B cell (primary cell): Measurements from ENCODE around the gene CYP26A1. TPM values are rescaled to one million over a fixed set of nuclear protein-coding genes. Genes with fewer than 3 reads are reported as not detected.

Experiments used
- ATAC-seq: fragments of 200-7000 bp; cut with Tn5 transposase; one replicate; pipeline ENCODE4 v1.10.0; 2021; ENCODE audit warnings: low read depth, mild to moderate bottlenecking, moderate number of reproducible peaks, moderate library complexity
- CTCF ChIA-PET: fragments of 350-600 bp; sonication (Branson Sonifier 250); formaldehyde crosslinking; loops from one replicate; lab custom pipeline; 2021; ENCODE audit warnings: antibody characterized with exemption, inconsistent platforms; lab: Charles Lee
- POLR2A ChIA-PET: fragments of 350-600 bp; sonication (Branson Sonifier 250); formaldehyde crosslinking; loops from one replicate; lab custom pipeline; 2021; ENCODE audit warnings: antibody characterized with exemption; lab: Charles Lee
- DNase-seq: peaks from one replicate; pipeline ENCODE4 v3.0.0; 2013
- H2AFZ ChIP-seq: 2 replicates; pipeline ENCODE4 v1.6.1; 2012; ENCODE audit warnings: mild to moderate bottlenecking, low read depth, low read length; ENCODE audit not compliant: insufficient read depth, poor library complexity, severe bottlenecking
- H3K27ac ChIP-seq, 2 donors: 1 replicate in 1 of 2; 2 replicates in 1 of 2; pipeline ENCODE4 v1.5.1; 2012 to 2013; ENCODE audit warnings: low read length in 2 of 2, mild to moderate bottlenecking in 2 of 2, moderate library complexity in 1 of 2
- H3K27me3 ChIP-seq, 4 experiments: fragments of 200-600 bp in 1 of 4; sonication (generic) in 1 of 4; replicated peaks in 1 of 4; 1 replicate in 2 of 4; 2 replicates in 2 of 4; pipeline versions ENCODE4 v1.6.1 to v1.7.0; 2013 to 2016; ENCODE audit warnings: low read length in 3 of 4, mild to moderate bottlenecking in 2 of 4, mixed read lengths in 1 of 4, moderate library complexity in 1 of 4; ENCODE audit not compliant: insufficient read depth in 4 of 4, control insufficient read depth in 3 of 4; ENCODE audit errors: control extremely low read depth in 1 of 4
- H3K36me3 ChIP-seq, 2 experiments: replicated peaks in 1 of 2; 1 replicate in 1 of 2; 2 replicates in 1 of 2; pipeline versions ENCODE4 v1.6.1 to v1.7.1; 2013; ENCODE audit warnings: low read length in 1 of 2; ENCODE audit not compliant: insufficient read depth in 2 of 2, control insufficient read depth in 1 of 2; ENCODE audit errors: control extremely low read depth in 1 of 2, extremely low read depth in 1 of 2
- H3K4me1 ChIP-seq, 2 donors: fragments of 200-600 bp in 1 of 2; sonication (generic) in 1 of 2; 1 replicate in 1 of 2; 2 replicates in 1 of 2; pipeline versions ENCODE4 v1.5.1 to v1.6.1; 2013 to 2017; ENCODE audit warnings: low read length in 2 of 2; ENCODE audit not compliant: control insufficient read depth in 2 of 2, insufficient read depth in 2 of 2
- H3K4me2 ChIP-seq: replicated peaks from 2 replicates; pipeline ENCODE3; 2012; ENCODE audit warnings: mild to moderate bottlenecking, low read depth, low read length; ENCODE audit not compliant: poor library complexity, severe bottlenecking
- H3K4me3 ChIP-seq, 5 experiments: fragments of 200-600 bp in 1 of 5; sonication (generic) in 1 of 5; 1 replicate in 3 of 5; 2 replicates in 2 of 5; pipeline versions ENCODE4 v1.5.1 to v1.7.0; 2011 to 2016; ENCODE audit warnings: low read length in 4 of 5, mild to moderate bottlenecking in 4 of 5, low read depth in 2 of 5, control low read depth in 1 of 5, moderate library complexity in 1 of 5; ENCODE audit not compliant: insufficient read depth in 1 of 5; ENCODE audit errors: control extremely low read depth in 1 of 5, extremely low read depth in 1 of 5
- H3K79me2 ChIP-seq: fragments of 200-600 bp; sonication (generic); one replicate; pipeline ENCODE4 v1.6.0; 2016; ENCODE audit warnings: low read length; ENCODE audit not compliant: control insufficient read depth, insufficient read depth
- H3K9ac ChIP-seq: fragments of 200-600 bp; sonication (generic); 2 replicates; pipeline ENCODE4 v1.6.1; 2017; ENCODE audit warnings: mild to moderate bottlenecking, low read length, moderate library complexity
- H3K9me3 ChIP-seq, 3 donors: one replicate each; pipeline versions ENCODE4 v1.6.1 to v1.7.1; 2013; ENCODE audit warnings: low read length in 2 of 3; ENCODE audit not compliant: control insufficient read depth in 2 of 3, insufficient read depth in 1 of 3; ENCODE audit errors: control extremely low read depth in 1 of 3
- H4K20me1 ChIP-seq: 2 replicates; pipeline ENCODE4 v1.6.0; 2012; ENCODE audit warnings: mild to moderate bottlenecking, low read length; ENCODE audit not compliant: insufficient read depth, control insufficient read depth, poor library complexity, severe bottlenecking
- H3K27ac Mint-ChIP-seq: one replicate; pipeline ENCODE4 v1.8.0; 2021; ENCODE audit warnings: mixed read lengths
- H3K27me3 Mint-ChIP-seq: one replicate; pipeline ENCODE4 v1.8.0; 2021; ENCODE audit warnings: mixed read lengths
- H3K4me1 Mint-ChIP-seq: one replicate; pipeline ENCODE4 v1.8.0; 2021; ENCODE audit warnings: mixed read lengths
- H3K4me3 Mint-ChIP-seq: one replicate; pipeline ENCODE4 v1.8.0; 2021; ENCODE audit warnings: mixed read lengths
- H3K9me3 Mint-ChIP-seq: one replicate; pipeline ENCODE4 v1.8.0; 2022; ENCODE audit warnings: mixed read lengths; ENCODE audit not compliant: insufficient read depth
- EZH2 ChIP-seq: IDR thresholded peaks from 2 replicates; pipeline ENCODE4 v1.6.1; 2012; ENCODE audit warnings: borderline replicate concordance, low read depth, mild to moderate bottlenecking, moderate library complexity, low read length; ENCODE audit not compliant: insufficient read depth, poor library complexity, severe bottlenecking
- WGBS: methylation state at CpG from one replicate; pipeline ENCODE4 v1.1.5; 2013; ENCODE audit warnings: missing lambda C conversion rate; ENCODE audit not compliant: insufficient coverage; 5-methylcytosine and 5-hydroxymethylcytosine counted together
- intact Hi-C: fragments of 100-400 bp; cut with micrococcal nuclease; formaldehyde crosslinking; loops from one replicate; pipeline ENCODE4 v1.10.0; 2022
- polyA plus RNA-seq: library from polyadenylated mRNA; depleted of rRNA; stranded (reverse); fragments of >200 nt; gene quantifications from 2 replicates; pipeline ENCODE4 v1.2.3, GENCODE V29; 2012
- total RNA-seq, 2 donors: library from RNA; stranded (reverse); fragments of 120-200 nt in 1 of 2; gene quantifications; 1 replicate in 1 of 2; 2 replicates in 1 of 2; pipeline versions ENCODE4 v1.2.3 to v1.2.4, GENCODE V29; 2013 to 2022
- TF ChIP-seq, protein P1 (sequence below): fragments of 200-600 bp; IDR thresholded peaks from one replicate; pipeline ENCODE4 v1.8.0; 2022; ENCODE audit warnings: antibody characterized with exemption, mild to moderate bottlenecking

CYP26A1 gene
- total and polyA plus RNA-seq, 2 donors (not counting 1 experiment from before 2014, with no cell fraction given) = not detected

GRCh38 chr10:93103953-93104352, 30.3 kb downstream of the CYP26A1 start:
- Histone ChIP-seq H3K4me2 (no peak overlapping the region), H3K27ac (no peak overlapping the region), H3K4me1 (no peaks in the 10 kb centered on the region), H2AFZ (no peak overlapping the region), H3K36me3 (no peaks in the 10 kb centered on the region), H3K4me3 (no peak overlapping the region), H4K20me1 (no peaks in the 10 kb centered on the region), H3K9ac (no peak overlapping the region), H3K9me3 (peaks cover 0 to 2% (median 0%) of the 10 kb centered on the region in 3 donors), H3K79me2 (no peaks in the 10 kb centered on the region), H3K27me3 (no peaks in the 10 kb centered on the region)
- CTCF ChIA-PET = no interaction called here
- TF ChIP-seq, protein P1, sequence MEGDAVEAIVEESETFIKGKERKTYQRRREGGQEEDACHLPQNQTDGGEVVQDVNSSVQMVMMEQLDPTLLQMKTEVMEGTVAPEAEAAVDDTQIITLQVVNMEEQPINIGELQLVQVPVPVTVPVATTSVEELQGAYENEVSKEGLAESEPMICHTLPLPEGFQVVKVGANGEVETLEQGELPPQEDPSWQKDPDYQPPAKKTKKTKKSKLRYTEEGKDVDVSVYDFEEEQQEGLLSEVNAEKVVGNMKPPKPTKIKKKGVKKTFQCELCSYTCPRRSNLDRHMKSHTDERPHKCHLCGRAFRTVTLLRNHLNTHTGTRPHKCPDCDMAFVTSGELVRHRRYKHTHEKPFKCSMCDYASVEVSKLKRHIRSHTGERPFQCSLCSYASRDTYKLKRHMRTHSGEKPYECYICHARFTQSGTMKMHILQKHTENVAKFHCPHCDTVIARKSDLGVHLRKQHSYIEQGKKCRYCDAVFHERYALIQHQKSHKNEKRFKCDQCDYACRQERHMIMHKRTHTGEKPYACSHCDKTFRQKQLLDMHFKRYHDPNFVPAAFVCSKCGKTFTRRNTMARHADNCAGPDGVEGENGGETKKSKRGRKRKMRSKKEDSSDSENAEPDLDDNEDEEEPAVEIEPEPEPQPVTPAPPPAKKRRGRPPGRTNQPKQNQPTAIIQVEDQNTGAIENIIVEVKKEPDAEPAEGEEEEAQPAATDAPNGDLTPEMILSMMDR = no peak
- no peak for TF ChIP-seq EZH2
- no peak overlapping the region for H3K27ac Mint-ChIP-seq
- no peaks in the 10 kb centered on the region for H3K9me3 Mint-ChIP-seq
- H3K4me1 Mint-ChIP-seq = no peaks in the 10 kb centered on the region
- DNase-seq (no peak), ATAC-seq (no peak)
- H3K27me3 Mint-ChIP-seq = peaks cover 9% of the 10 kb centered on the region
- H3K4me3 Mint-ChIP-seq = no peak overlapping the region
- intact Hi-C loops = no loop called here
- POLR2A ChIA-PET = no interaction called here
- WGBS = no CpG with 5 or more reads among the region's 1 CpG

DNA sequence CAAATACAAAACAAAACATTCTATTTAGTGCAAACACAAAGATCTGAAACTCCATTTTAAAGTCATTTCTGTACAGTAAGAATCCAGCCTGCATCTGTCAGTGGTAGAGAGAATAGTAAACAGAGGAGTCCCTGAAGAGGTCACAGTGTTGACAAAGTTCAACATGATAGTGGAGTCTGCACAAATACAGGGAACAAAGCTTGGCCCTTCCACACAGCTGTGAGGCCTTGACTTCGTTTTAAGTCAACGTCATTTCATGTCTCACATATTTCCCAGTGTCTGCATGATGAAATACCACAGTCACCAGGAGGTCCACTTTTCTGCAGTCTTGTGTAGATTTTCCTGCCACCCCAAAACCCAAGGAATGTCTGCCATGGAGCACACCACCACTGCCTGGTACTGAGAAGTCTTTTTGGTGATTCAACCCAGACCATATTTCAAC, 33.0 kb downstream of the CYP26A1 start:
- Mint-ChIP-seq H3K27ac (no peak overlapping the region), H3K4me3 (no peak overlapping the region), H3K9me3 (no peaks in the 10 kb centered on the region), H3K27me3 (peaks cover 5% of the 10 kb centered on the region), H3K4me1 (peaks cover 9% of the 10 kb centered on the region)
- ChIA-PET CTCF (interaction anchor here (1.3 to 2.4 kb wide), 2 partner anchors 9 to 16 kb away, joined by 3 to 9 read pairs; no protein-coding TSS in a partner anchor), POLR2A (no interaction called here)
- no peaks in the 10 kb centered on the region for H3K79me2 ChIP-seq
- H3K4me1 ChIP-seq = peaks cover 0 to 5% of the 10 kb centered on the region in 2 donors
- no peaks in the 10 kb centered on the region for H3K27me3 ChIP-seq
- no peak overlapping the region for H3K9ac ChIP-seq
- H3K9me3 ChIP-seq = peaks cover 0 to 2% (median 0%) of the 10 kb centered on the region in 3 donors
- H3K4me2 ChIP-seq = no peak overlapping the region
- WGBS = 85% methylated on average over 2 of the region's 2 CpGs
- intact Hi-C loops = no loop called here
- no peaks in the 10 kb centered on the region for H4K20me1 ChIP-seq
- H2AFZ ChIP-seq = no peak overlapping the region
- no peak overlapping the region for H3K27ac ChIP-seq
- ATAC-seq = no peak
- DNase-seq = no peak
- H3K36me3 ChIP-seq = no peaks in the 10 kb centered on the region
- TF ChIP-seq, protein P1 = no peak
- TF ChIP-seq EZH2 = no peak
- no peak overlapping the region for H3K4me3 ChIP-seq
